PFSK-1 (cell line): Measurements from ENCODE around the gene ADARB1.

Experiments
- POLR2AphosphoS5 ChIP-seq: IDR thresholded peaks from 2 replicates; pipeline ENCODE4 v1.6.1; 2012; ENCODE audit warnings: low read depth, mild to moderate bottlenecking, control low read depth, low read length, moderate library complexity
- REST ChIP-seq, 2 experiments: IDR thresholded peaks; 2 replicates each; pipeline versions ENCODE4 v1.6.1 to v1.8.0; 2011 to 2012; ENCODE audit warnings: low read depth in 2 of 2, low read length in 2 of 2, control low read depth in 1 of 2, inconsistent platforms in 1 of 2, mild to moderate bottlenecking in 1 of 2, moderate library complexity in 1 of 2; ENCODE audit not compliant: insufficient read depth in 1 of 2
- SIN3A ChIP-seq: IDR thresholded peaks from 2 replicates; pipeline ENCODE4 v1.6.1; 2012; ENCODE audit warnings: mild to moderate bottlenecking, low read length, moderate library complexity, borderline replicate concordance; ENCODE audit not compliant: insufficient read depth
- TAF1 ChIP-seq: IDR thresholded peaks from 2 replicates; pipeline ENCODE4 v1.6.1; 2012; ENCODE audit warnings: low read length, control low read depth, borderline replicate concordance; ENCODE audit not compliant: insufficient read depth

- TF ChIP-seq SIN3A, result no peak
- TF ChIP-seq TAF1, result no peak
- no peak for TF ChIP-seq POLR2AphosphoS5
- TF ChIP-seq REST (IDR thresholded peaks at IDR 0.05; ENCODE audit: insufficient read depth in 1 of 2, low read depth in 2 of 2, low read length in 2 of 2), result no peak
These were observed 178.8 kb downstream of the ADARB1 start for GRCh38 chr21:45253180-45253579.
